Neural progenitor cell (in vitro differentiated cells): ENCODE data around the gene ABL1. TPM values are rescaled to one million over a fixed set of nuclear protein-coding genes. Genes with fewer than 3 reads are reported as not detected.

Experiments used
- DNase-seq: peaks from one replicate; pipeline ENCODE4 v3.0.0-alpha.2; 2016; ENCODE audit warnings: low spot score
- H2AFZ ChIP-seq: fragments of 200-600 bp; sonication (generic); replicated peaks from 2 replicates; pipeline ENCODE4 v1.6.1; 2016; ENCODE audit warnings: antibody characterized with exemption
- H3F3A ChIP-seq: fragments of 200-600 bp; sonication (generic); 2 replicates; pipeline ENCODE4 v1.6.1; 2016; ENCODE audit warnings: antibody characterized with exemption, low read depth
- H3K27ac ChIP-seq: fragments of 200-600 bp; sonication (generic); 2 replicates; pipeline ENCODE4 v1.5.1; 2016; ENCODE audit warnings: mild to moderate bottlenecking
- H3K27me3 ChIP-seq: fragments of 200-600 bp; sonication (generic); 2 replicates; pipeline ENCODE4 v1.6.1; 2016; ENCODE audit warnings: mild to moderate bottlenecking, moderate library complexity
- H3K36me3 ChIP-seq: fragments of 200-600 bp; sonication (generic); 2 replicates; pipeline ENCODE4 v1.5.1; 2016
- H3K4me1 ChIP-seq: fragments of 200-600 bp; sonication (generic); 2 replicates; pipeline ENCODE4 v1.6.1; 2016; ENCODE audit warnings: mixed run types
- H3K4me2 ChIP-seq: fragments of 200-600 bp; sonication (generic); 2 replicates; pipeline ENCODE4 v1.6.1; 2016
- H3K4me3 ChIP-seq: fragments of 200-600 bp; sonication (generic); 2 replicates; pipeline ENCODE4 v1.5.1; 2016
- H3K79me2 ChIP-seq: fragments of 200-600 bp; sonication (generic); 2 replicates; pipeline ENCODE4 v1.6.1; 2016; ENCODE audit warnings: low read depth
- H3K9ac ChIP-seq: fragments of 200-600 bp; sonication (generic); 2 replicates; pipeline ENCODE4 v1.6.1; 2016
- H3K9me3 ChIP-seq: fragments of 200-600 bp; sonication (generic); 2 replicates; pipeline ENCODE4 v1.5.1; 2016; ENCODE audit warnings: low read depth
- H4K20me1 ChIP-seq: fragments of 200-600 bp; sonication (generic); 2 replicates; pipeline ENCODE4 v1.6.1; 2016; ENCODE audit warnings: low read depth
- H3K27ac Mint-ChIP-seq: 3 replicates; pipeline ENCODE4 v1.8.0; 2021; ENCODE audit warnings: mixed read lengths
- H3K27me3 Mint-ChIP-seq: 2 replicates; pipeline ENCODE4 v1.8.0; 2022; ENCODE audit warnings: low read depth, mild to moderate bottlenecking, inconsistent platforms, moderate library complexity, mixed read lengths; ENCODE audit not compliant: insufficient read depth
- H3K36me3 Mint-ChIP-seq: 3 replicates; pipeline ENCODE4 v1.8.0; 2021; ENCODE audit warnings: mixed read lengths
- H3K4me1 Mint-ChIP-seq: 3 replicates; pipeline ENCODE4 v1.8.0; 2021; ENCODE audit warnings: mixed read lengths
- H3K4me3 Mint-ChIP-seq: 3 replicates; pipeline ENCODE4 v1.8.0; 2021; ENCODE audit warnings: mild to moderate bottlenecking, moderate library complexity, mixed read lengths
- H3K9me3 Mint-ChIP-seq: 3 replicates; pipeline ENCODE4 v1.8.0; 2020; ENCODE audit warnings: mixed read lengths
- CTCF ChIP-seq: fragments of 200-600 bp; sonication (generic); IDR thresholded peaks from 2 replicates; pipeline ENCODE4 v1.5.1; 2017; ENCODE audit warnings: antibody characterized with exemption, mild to moderate bottlenecking
- EZH2 ChIP-seq: fragments of 200-600 bp; sonication (generic); IDR thresholded peaks from 2 replicates; pipeline ENCODE4 v1.6.1; 2017; ENCODE audit warnings: antibody characterized with exemption, mild to moderate bottlenecking, moderate library complexity
- EZH2phosphoT487 ChIP-seq: fragments of 200-600 bp; sonication (generic); IDR thresholded peaks from 2 replicates; pipeline ENCODE4 v1.6.1; 2017; ENCODE audit warnings: antibody characterized with exemption
- total RNA-seq: library from RNA; depleted of rRNA; stranded (reverse); fragments of >200 nt; gene quantifications from 2 replicates; pipeline ENCODE4 v1.2.3, GENCODE V29; 2015; ENCODE audit warnings: low replicate concordance

The ABL1 gene
- total RNA-seq, 1 donor from 2014 or later, result 38.4 TPM

- Mint-ChIP-seq H3K4me3 (peak overlapping the region; percentile 67), H3K9me3 (peaks cover 3% of the 10 kb centered on the region), H3K27ac (peak overlapping the region; percentile 57), H3K36me3 (no peaks in the 10 kb centered on the region), H3K4me1 (peaks cover 48% of the 10 kb centered on the region), H3K27me3 (peaks cover 24% of the 10 kb centered on the region)
- no peak overlapping the region for H3K27ac ChIP-seq
- no peaks in the 10 kb centered on the region for H3K36me3 ChIP-seq
- H3K79me2 ChIP-seq, result no peaks in the 10 kb centered on the region
- DNase-seq, result no peak
- H3K4me1 ChIP-seq, result peaks cover 39% of the 10 kb centered on the region
- H4K20me1 ChIP-seq, result peaks cover 26% of the 10 kb centered on the region
- no peaks in the 10 kb centered on the region for H3K27me3 ChIP-seq
- TF ChIP-seq EZH2phosphoT487, result no peak
- no peak for TF ChIP-seq CTCF
- TF ChIP-seq EZH2, result no peak
- no peak overlapping the region for H2AFZ ChIP-seq
- peaks cover 10% of the 10 kb centered on the region for H3F3A ChIP-seq
- no peak overlapping the region for H3K4me3 ChIP-seq
- no peak overlapping the region for H3K9ac ChIP-seq
- no peaks in the 10 kb centered on the region for H3K9me3 ChIP-seq
- H3K4me2 ChIP-seq, result no peak overlapping the region
These were observed 88.0 kb downstream of the ABL1 start for GRCh38 chr9:130922893-130923610.

GRCh38 chr9:130923611-130924447 lies 88.8 kb downstream of the ABL1 start:
- H3K27me3 Mint-ChIP-seq, result peaks cover 21% of the 10 kb centered on the region
- no peak overlapping the region for H3K4me3 ChIP-seq
- no peak overlapping the region for H3K4me3 Mint-ChIP-seq
- no peak for TF ChIP-seq EZH2
- no peaks in the 10 kb centered on the region for H3K36me3 Mint-ChIP-seq
- H4K20me1 ChIP-seq, result peaks cover 26% of the 10 kb centered on the region
- peaks cover 39% of the 10 kb centered on the region for H3K4me1 ChIP-seq
- H3F3A ChIP-seq, result peaks cover 10% of the 10 kb centered on the region
- peaks cover 51% of the 10 kb centered on the region for H3K4me1 Mint-ChIP-seq
- no peak overlapping the region for H3K27ac ChIP-seq
- no peak overlapping the region for H3K4me2 ChIP-seq
- H3K9ac ChIP-seq, result no peak overlapping the region
- H3K36me3 ChIP-seq, result no peaks in the 10 kb centered on the region
- no peak overlapping the region for H2AFZ ChIP-seq
- no peaks in the 10 kb centered on the region for H3K27me3 ChIP-seq
- H3K79me2 ChIP-seq, result no peaks in the 10 kb centered on the region
- H3K9me3 Mint-ChIP-seq, result peaks cover 3% of the 10 kb centered on the region
- no peaks in the 10 kb centered on the region for H3K9me3 ChIP-seq
- peak overlapping the region; percentile 63 for H3K27ac Mint-ChIP-seq
- DNase-seq, result no peak

- Histone ChIP-seq H4K20me1 (peaks cover 26% of the 10 kb centered on the region), H3K4me2 (no peak overlapping the region), H3F3A (peaks cover 10% of the 10 kb centered on the region), H3K27ac (no peak overlapping the region), H3K9ac (no peak overlapping the region), H3K36me3 (no peaks in the 10 kb centered on the region), H2AFZ (no peak overlapping the region), H3K9me3 (no peaks in the 10 kb centered on the region), H3K27me3 (no peaks in the 10 kb centered on the region), H3K79me2 (no peaks in the 10 kb centered on the region), H3K4me3 (no peak overlapping the region), H3K4me1 (peaks cover 36% of the 10 kb centered on the region)
- peaks cover 47% of the 10 kb centered on the region for H3K4me1 Mint-ChIP-seq
- no peak for DNase-seq
- no peak overlapping the region for H3K27ac Mint-ChIP-seq
- no peaks in the 10 kb centered on the region for H3K36me3 Mint-ChIP-seq
- H3K4me3 Mint-ChIP-seq, result no peak overlapping the region
- H3K9me3 Mint-ChIP-seq, result peaks cover 3% of the 10 kb centered on the region
- TF ChIP-seq CTCF (no peak), EZH2phosphoT487 (no peak), EZH2 (no peak)
- H3K27me3 Mint-ChIP-seq, result peaks cover 17% of the 10 kb centered on the region
These were observed 89.4 kb downstream of the ABL1 start for GRCh38 chr9:130924448-130924788.
